ENCODE results near the gene MYO1E.
"Not testable (repeated sequence)": the region's sequence is repeated elsewhere in the genome, so short reads cannot be mapped to it uniquely, and the experiment has no call there.

Gene MYO1E

GRCh38 chr15:59153466-59153865 is 219.2 kb downstream of the MYO1E start:
- DNase-seq (ENCODE audit: low spot score): no peak
- TF ChIP-seq CTCF (IDR thresholded peaks at IDR 0.05; ENCODE audit: extremely low read depth, missing control alignments): no peak

GRCh38 chr15:59152694-59153450 is 219.8 kb downstream of the MYO1E start:
- no peak for DNase-seq (ENCODE audit: low spot score)
- TF ChIP-seq CTCF (IDR thresholded peaks at IDR 0.05; ENCODE audit: extremely low read depth, missing control alignments): no peak

- no peak for TF ChIP-seq CTCF (IDR thresholded peaks at IDR 0.05; ENCODE audit: extremely low read depth, missing control alignments)
- no peak for DNase-seq (ENCODE audit: low spot score)
Observed at GRCh38 chr15:59150185-59150584, 222.5 kb downstream of the MYO1E start.

- no peak for DNase-seq (ENCODE audit: low spot score)
- TF ChIP-seq CTCF (IDR thresholded peaks at IDR 0.05; ENCODE audit: extremely low read depth, missing control alignments): no peak
Observed at GRCh38 chr15:59148153-59148833, 224.4 kb downstream of the MYO1E start.

GRCh38 chr15:59147666-59148065 is 225.0 kb downstream of the MYO1E start:
- DNase-seq (ENCODE audit: low spot score): no peak
- no peak for TF ChIP-seq CTCF (IDR thresholded peaks at IDR 0.05; ENCODE audit: extremely low read depth, missing control alignments)

GRCh38 chr15:59144594-59144993 is 228.1 kb downstream of the MYO1E start:
- DNase-seq (ENCODE audit: low spot score): not testable (repeated sequence)

- no peak for TF ChIP-seq CTCF (IDR thresholded peaks at IDR 0.05; ENCODE audit: extremely low read depth, missing control alignments)
- no peak for DNase-seq (ENCODE audit: low spot score)
Observed at GRCh38 chr15:59143281-59143680, 229.4 kb downstream of the MYO1E start.
